Uterus (tissue), 4 donors: ENCODE results near the gene PUM1. TPM values are rescaled to one million over a fixed set of nuclear protein-coding genes. Genes with fewer than 3 reads are reported as not detected.

Experiments used
- DNase-seq, 2 donors: peaks; one replicate each; pipeline ENCODE4 v3.0.0-alpha.2; 2019 to 2020
- H3K27ac ChIP-seq, 2 donors: fragments of 200-600 bp; sonication (generic); 1 replicate in 1 of 2; 2 replicates in 1 of 2; pipeline ENCODE4 v1.5.1; 2016 to 2018
- H3K27me3 ChIP-seq, 2 donors: fragments of 200-600 bp; sonication (generic); one replicate each; pipeline ENCODE4 v1.5.1; 2018 to 2019; ENCODE audit warnings: control low read depth in 1 of 2
- H3K36me3 ChIP-seq, 2 donors: fragments of 200-600 bp; sonication (generic); one replicate each; pipeline ENCODE4 v1.5.1; 2019; ENCODE audit warnings: control low read depth in 1 of 2
- H3K4me1 ChIP-seq, 2 donors: fragments of 200-600 bp; sonication (generic); one replicate each; pipeline ENCODE4 v1.5.1; 2018 to 2019; ENCODE audit warnings: control low read depth in 1 of 2
- H3K4me3 ChIP-seq, 2 donors: fragments of 200-600 bp; sonication (generic); 1 replicate in 1 of 2; 2 replicates in 1 of 2; pipeline ENCODE4 v1.5.1; 2018 to 2019; ENCODE audit warnings: mild to moderate bottlenecking in 1 of 2
- H3K9me3 ChIP-seq, 2 donors: fragments of 200-600 bp; sonication (generic); one replicate each; pipeline ENCODE4 v1.5.1; 2019; ENCODE audit warnings: control low read depth in 1 of 2
- CTCF ChIP-seq, 4 experiments: fragments of 200-600 bp in 2 of 4; fragments of 450-650 bp in 2 of 4; sonication (generic) in 2 of 4; IDR thresholded peaks; one replicate each; pipeline ENCODE4 v1.5.1; 2016 to 2019; ENCODE audit warnings: antibody characterized with exemption in 4 of 4, mild to moderate bottlenecking in 2 of 4, moderate library complexity in 1 of 4
- POLR2A ChIP-seq, 2 donors: fragments of 450-650 bp; IDR thresholded peaks; one replicate each; pipeline ENCODE4 v1.6.1; 2016; ENCODE audit warnings: antibody characterized with exemption in 2 of 2, mild to moderate bottlenecking in 1 of 2, moderate library complexity in 1 of 2
- intact Hi-C: fragments of 100-400 bp; cut with DNase I; formaldehyde crosslinking; loops from one replicate; pipeline ENCODE4 v1.15.1; 2023; ENCODE audit warnings: low total_unique reads
- total RNA-seq, 4 donors: library from RNA; depleted of rRNA in 3 of 4; stranded (reverse); fragments of >200 nt in 3 of 4; gene quantifications; one replicate each; pipeline versions ENCODE4 v1.1.0 to v1.2.4, GENCODE V29; 2014 to 2023
- donor health status: DM: yes; HTN: yes; CAD: no.

PUM1 gene
- total RNA-seq, 4 donors from 2014 or later = 42.9 to 152 (median 113) TPM

GRCh38 chr1:30898031-30898815 is 167.3 kb downstream of the PUM1 start:
- intact Hi-C loops = no loop called here
- no peaks in the 10 kb centered on the region for H3K36me3 ChIP-seq
- H3K27me3 ChIP-seq = no peaks in the 10 kb centered on the region
- H3K4me3 ChIP-seq = no peak overlapping the region
- peaks cover 0 to 12% of the 10 kb centered on the region in 2 donors for H3K4me1 ChIP-seq
- no peak for TF ChIP-seq POLR2A (IDR thresholded peaks at IDR 0.05)
- no peak for TF ChIP-seq CTCF (IDR thresholded peaks at IDR 0.05)
- no peak for DNase-seq
- no peaks in the 10 kb centered on the region for H3K9me3 ChIP-seq
- H3K27ac ChIP-seq = no peak overlapping the region

DNA sequence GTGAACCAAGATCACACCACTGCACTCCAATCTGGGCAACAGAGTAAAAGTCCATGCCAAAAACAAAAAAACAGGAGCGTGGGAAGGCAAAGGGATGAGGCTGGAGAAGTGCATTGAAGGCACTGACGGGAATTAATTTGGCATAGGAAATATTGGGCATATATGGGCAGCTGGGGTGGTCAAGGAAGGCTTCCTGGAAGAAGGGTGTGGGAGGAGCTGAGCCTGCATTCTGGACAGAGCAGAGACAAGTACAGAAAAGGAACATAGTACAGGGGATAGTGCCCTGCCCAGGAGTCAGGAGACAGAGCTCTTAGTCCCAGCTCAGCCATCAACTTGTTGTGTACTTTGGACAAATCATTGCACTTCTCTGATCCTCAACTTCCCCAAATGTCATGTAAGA is 168.6 kb downstream of the PUM1 start:
- H3K36me3 ChIP-seq = no peaks in the 10 kb centered on the region
- TF ChIP-seq POLR2A (IDR thresholded peaks at IDR 0.05) = no peak
- TF ChIP-seq CTCF (IDR thresholded peaks at IDR 0.05) = no peak
- no peak overlapping the region for H3K4me3 ChIP-seq
- H3K9me3 ChIP-seq = no peaks in the 10 kb centered on the region
- intact Hi-C loops = no loop called here
- H3K27me3 ChIP-seq = no peaks in the 10 kb centered on the region
- no peak for DNase-seq
- peak overlapping the region; percentile 69 to 83 for H3K27ac ChIP-seq
- H3K4me1 ChIP-seq = peaks cover 0 to 5% of the 10 kb centered on the region in 2 donors

- no peaks in the 10 kb centered on the region for H3K9me3 ChIP-seq
- H3K27me3 ChIP-seq = no peaks in the 10 kb centered on the region
- H3K4me3 ChIP-seq = no peak overlapping the region
- TF ChIP-seq CTCF (IDR thresholded peaks at IDR 0.05) = no peak
- no peak for TF ChIP-seq POLR2A (IDR thresholded peaks at IDR 0.05)
- H3K36me3 ChIP-seq = no peaks in the 10 kb centered on the region
- H3K27ac ChIP-seq = peak overlapping the region; percentile 69 to 83
- intact Hi-C loops = no loop called here
- DNase-seq = no peak
- peaks cover 0 to 6% of the 10 kb centered on the region in 2 donors for H3K4me1 ChIP-seq
Measured at GRCh38 chr1:30895944-30896660, 169.4 kb downstream of the PUM1 start.

GRCh38 chr1:30895382-30895943 is 170.1 kb downstream of the PUM1 start:
- Histone ChIP-seq H3K4me3 (no peak overlapping the region), H3K4me1 (peaks cover 0 to 8% of the 10 kb centered on the region in 2 donors), H3K27me3 (no peaks in the 10 kb centered on the region), H3K36me3 (no peaks in the 10 kb centered on the region), H3K9me3 (no peaks in the 10 kb centered on the region), H3K27ac (peak overlapping the region; percentile 69 to 83)
- no peak for DNase-seq
- no peak for TF ChIP-seq POLR2A (IDR thresholded peaks at IDR 0.05)
- TF ChIP-seq CTCF (IDR thresholded peaks at IDR 0.05) = no peak
- intact Hi-C loops = no loop called here

DNA sequence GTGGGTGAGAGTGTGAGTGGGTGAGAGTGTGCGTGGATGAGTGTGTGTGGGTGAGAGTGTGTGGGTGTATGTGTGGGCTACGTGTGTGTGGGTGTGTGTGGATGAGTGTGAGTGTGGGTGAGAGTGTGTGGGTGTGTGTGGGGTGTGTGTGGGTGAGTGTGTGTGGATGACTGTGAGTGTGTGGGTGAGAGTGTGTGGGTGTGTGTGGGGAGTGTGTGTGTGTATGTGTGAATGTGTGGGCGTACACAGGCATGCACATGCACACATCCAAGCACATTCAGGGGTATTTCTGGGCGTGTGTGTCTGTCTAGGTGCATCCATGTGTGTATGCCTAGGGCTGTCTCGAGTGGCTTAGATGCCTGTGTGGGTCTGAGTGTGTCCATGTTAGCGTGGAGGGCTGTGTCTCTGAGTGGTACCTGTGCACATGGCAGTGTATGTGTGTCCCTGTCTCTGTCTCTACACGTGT is 171.0 kb downstream of the PUM1 start:
- intact Hi-C loops = no loop called here
- Histone ChIP-seq H3K4me3 (no peak overlapping the region), H3K4me1 (peaks cover 0 to 8% of the 10 kb centered on the region in 2 donors), H3K27ac (no peak overlapping the region), H3K9me3 (no peaks in the 10 kb centered on the region), H3K27me3 (no peaks in the 10 kb centered on the region), H3K36me3 (no peaks in the 10 kb centered on the region)
- TF ChIP-seq CTCF (IDR thresholded peaks at IDR 0.05) = no peak
- TF ChIP-seq POLR2A (IDR thresholded peaks at IDR 0.05) = no peak
- DNase-seq = no peak
